K562 (cell line): ENCODE results near the gene MDFIC. TPM values are rescaled to one million over a fixed set of nuclear protein-coding genes. Genes with fewer than 3 reads are reported as not detected.

Experiments
- ATAC-seq: fragments of 200-7000 bp; cut with Tn5 transposase; 3 replicates; pipeline ENCODE4 v1.9.1; 2020; ENCODE audit warnings: moderate library complexity
- BruUV-seq: library from RNA; stranded (reverse); fragments of 400-500 nt; replicated peaks from 2 replicates; lab custom pipeline; 2021; lab: Mats Ljungman, UMichigan
- CTCF ChIA-PET: fragments of 300-600 bp; formaldehyde crosslinking; extraction: SDS; loops from one replicate; lab custom pipeline; 2021; ENCODE audit warnings: low intra/inter-chr PET ratio; lab: Yijun Ruan, JAX
- POLR2A ChIA-PET: fragments of 300-600, 350-650 bp; sonication (Branson Sonifier 250); formaldehyde crosslinking; extraction: SDS; loops from one replicate; lab custom pipeline; 2021; ENCODE audit warnings: antibody characterized with exemption, inconsistent platforms; lab: Yijun Ruan, JAX
- DNase-seq, 4 experiments: peaks; one replicate each; pipeline versions ENCODE4 v3.0.0 to v3.0.0-alpha.2; 2011 to 2018; ENCODE audit warnings: low spot score in 3 of 4, mixed read lengths in 3 of 4; ENCODE audit errors: extremely low read depth in 1 of 4
- FAIRE-seq: peaks from 2 replicates; lab custom pipeline; 2011; peaks lifted over from hg19 to GRCh38; lab: Jason Lieb, UNC
- H2AFZ ChIP-seq: 2 replicates; pipeline ENCODE4 v1.6.0; 2011; ENCODE audit warnings: low read depth, low read length, control low read depth, inconsistent platforms
- H3K27ac ChIP-seq: fragments of 200-600 bp; 3 replicates; pipeline ENCODE4 v1.8.0; 2011; ENCODE audit warnings: low read depth, mild to moderate bottlenecking, control low read depth, inconsistent platforms, low read length, moderate library complexity, mixed read lengths; ENCODE audit errors: extremely low read depth
- H3K27me3 ChIP-seq, 2 experiments: fragments of 300-600 bp in 1 of 2; 2 replicates in 1 of 2; 3 replicates in 1 of 2; pipeline versions ENCODE4 v1.6.0 to v1.8.0; 2011; ENCODE audit warnings: inconsistent platforms in 2 of 2, low read length in 2 of 2, mild to moderate bottlenecking in 1 of 2, mixed read lengths in 1 of 2, moderate library complexity in 1 of 2; ENCODE audit not compliant: control insufficient read depth in 2 of 2, insufficient read depth in 2 of 2
- H3K36me3 ChIP-seq: fragments of 300-600 bp; 3 replicates; pipeline ENCODE4 v1.8.0; 2011; ENCODE audit warnings: mild to moderate bottlenecking, low read length, inconsistent platforms; ENCODE audit not compliant: control insufficient read depth, insufficient read depth
- H3K4me1 ChIP-seq, 2 experiments: fragments of 200-600 bp in 1 of 2; replicated peaks in 1 of 2; 2 replicates in 1 of 2; 3 replicates in 1 of 2; pipeline versions ENCODE4 v1.5.1 to v1.8.0; 2011; ENCODE audit warnings: inconsistent platforms in 2 of 2, low read length in 2 of 2, mild to moderate bottlenecking in 1 of 2, mixed read lengths in 1 of 2, moderate library complexity in 1 of 2; ENCODE audit not compliant: control insufficient read depth in 2 of 2, insufficient read depth in 2 of 2
- H3K4me2 ChIP-seq: 2 replicates; pipeline ENCODE4 v1.6.1; 2011; ENCODE audit warnings: low read length, control low read depth, inconsistent platforms, mixed read lengths; ENCODE audit not compliant: insufficient read depth
- H3K4me3 ChIP-seq: fragments of 200-600 bp; sonication (generic), shearing (Covaris generic); 2 replicates; pipeline ENCODE4 v1.5.1; 2016; ENCODE audit warnings: control low read depth, inconsistent platforms
- H3K79me2 ChIP-seq: fragments of 200-600 bp; 3 replicates; pipeline ENCODE4 v1.8.0; 2011; ENCODE audit warnings: low read length, inconsistent platforms; ENCODE audit not compliant: control insufficient read depth, insufficient read depth
- H3K9ac ChIP-seq, 2 experiments: 2 replicates each; pipeline versions ENCODE4 v1.6.0 to v1.6.1; 2011; ENCODE audit warnings: low read depth in 2 of 2, low read length in 2 of 2, control low read depth in 1 of 2, inconsistent platforms in 1 of 2, mild to moderate bottlenecking in 1 of 2, mixed read lengths in 1 of 2; ENCODE audit not compliant: insufficient read depth in 1 of 2
- H3K9me1 ChIP-seq: one replicate; pipeline ENCODE4 v1.6.0; 2011; ENCODE audit warnings: inconsistent platforms, mild to moderate bottlenecking, low read length, moderate library complexity; ENCODE audit not compliant: control insufficient read depth, insufficient read depth
- H3K9me3 ChIP-seq: replicated peaks from 2 replicates; pipeline ENCODE4 v1.5.1; 2011; ENCODE audit warnings: low read depth, low read length, inconsistent platforms; ENCODE audit not compliant: control insufficient read depth, insufficient read depth
- H4K20me1 ChIP-seq: replicated peaks from 2 replicates; pipeline ENCODE4 v1.6.1; 2011; ENCODE audit warnings: low read length, inconsistent platforms, mixed read lengths; ENCODE audit not compliant: control insufficient read depth, insufficient read depth
- ADNP ChIP-seq: fragments of 200-800 bp; sonication (Bioruptor generic); IDR thresholded peaks from 2 replicates; pipeline ENCODE4 v1.6.1; 2016; ENCODE audit warnings: missing genetic modification characterization, missing compliant biosample characterization
- ARID2 ChIP-seq: fragments of 450-650 bp; IDR thresholded peaks from 2 replicates; pipeline ENCODE4 v1.6.1; 2017; ENCODE audit warnings: antibody characterized with exemption, mild to moderate bottlenecking
- CBX1 ChIP-seq: sonication (generic); IDR thresholded peaks from 2 replicates; pipeline ENCODE4 v1.6.1; 2016; ENCODE audit warnings: antibody characterized with exemption, low read depth, mild to moderate bottlenecking
- CREBBP ChIP-seq: IDR thresholded peaks from one replicate; pipeline ENCODE4 v1.6.1; 2012; ENCODE audit warnings: low read depth, mild to moderate bottlenecking, control low read depth, inconsistent platforms, low read length
- E2F4 ChIP-seq: sonication (generic); formaldehyde crosslinking; IDR thresholded peaks from 2 replicates; pipeline ENCODE4 v1.8.0; 2022; ENCODE audit warnings: mild to moderate bottlenecking, low read depth, missing genetic modification reagents
- KLF1 ChIP-seq: fragments of 450-650 bp; IDR thresholded peaks from 2 replicates; pipeline ENCODE4 v1.6.1; 2016; ENCODE audit warnings: missing genetic modification characterization, missing compliant biosample characterization
- MBD1 ChIP-seq: fragments of 250-450 bp; sonication (Bioruptor Pico); IDR thresholded peaks from 2 replicates; pipeline ENCODE4 v1.8.0; 2022; ENCODE audit warnings: inconsistent platforms
- MCM2 ChIP-seq: fragments of 450-650 bp; IDR thresholded peaks from 2 replicates; pipeline ENCODE4 v1.6.1; 2017; ENCODE audit warnings: low read depth, mild to moderate bottlenecking
- PHF21A ChIP-seq: fragments of 450-650 bp; IDR thresholded peaks from 2 replicates; pipeline ENCODE4 v1.6.1; 2017; ENCODE audit warnings: low read depth, borderline replicate concordance
- RFX1 ChIP-seq: fragments of 450-650 bp; IDR thresholded peaks from 2 replicates; pipeline ENCODE4 v1.6.1; 2016; ENCODE audit warnings: mild to moderate bottlenecking, moderate library complexity
- SRSF3 ChIP-seq: fragments of 200-400 bp; formaldehyde crosslinking; IDR thresholded peaks from 2 replicates; pipeline ENCODE4 v1.6.1; 2016; ENCODE audit warnings: mild to moderate bottlenecking, low read length, moderate library complexity; ENCODE audit not compliant: insufficient read depth
- ZKSCAN3 ChIP-seq: fragments of 250-450 bp; sonication (Bioruptor Pico); IDR thresholded peaks from 2 replicates; pipeline ENCODE4 v1.4.0; 2020
- ZNF121 ChIP-seq: sonication (generic); formaldehyde crosslinking; conservative IDR thresholded peaks from 2 replicates; pipeline ENCODE4 v1.8.0; 2022; ENCODE audit warnings: missing genetic modification reagents
- ZNF134 ChIP-seq: fragments of 250-450 bp; sonication (Bioruptor Pico); conservative IDR thresholded peaks from 2 replicates; pipeline ENCODE4 v1.4.0; 2020
- WGBS: fragments of 100-300 bp; shearing (Covaris generic); methylation state at CpG from one replicate; pipeline ENCODE4 v1.1.6; 2016; ENCODE audit warnings: low coverage, mixed read lengths; ENCODE audit not compliant: insufficient coverage; ENCODE audit errors: missing lambda C conversion rate; 5-methylcytosine and 5-hydroxymethylcytosine counted together
- in situ Hi-C: fragments of 300-500 bp; cut with MboI; formaldehyde crosslinking; loops from 4 replicates; pipeline ENCODE4 v1.15.0; 2018; ENCODE audit warnings: inconsistent platforms, mixed read lengths
- intact Hi-C: fragments of 100-400 bp; cut with micrococcal nuclease; formaldehyde crosslinking; loops from 2 replicates; pipeline ENCODE4 v1.14.2; 2022
- polyA plus RNA-seq, 8 experiments: library from polyadenylated mRNA; depleted of rRNA in 4 of 8; stranded (reverse) in 5 of 8; unstranded in 3 of 8; fragments of >200 nt; fragmentation: Nextera tagmentation in 2 of 8; fragmentation: Illumina TruSeq in 1 of 8; extraction: Ambion mirVana in 2 of 8; extraction: Trizol in 1 of 8; gene quantifications; 2 replicates each; pipeline versions ENCODE4 v1.2.1 to v1.2.3, GENCODE V29; 2011 to 2014; ENCODE audit warnings: inconsistent platforms in 1 of 8, missing spikeins in 1 of 8
- total RNA-seq, 7 experiments: library from RNA; depleted of rRNA in 6 of 7; stranded (reverse); fragments of >200 nt in 6 of 7; fragmentation: Illumina TruSeq in 2 of 7; extraction: Trizol in 2 of 7; gene quantifications; 2 replicates each; pipeline versions ENCODE4 v1.2.1 to v1.2.3, GENCODE V29; 2011 to 2021; ENCODE audit warnings: low replicate concordance in 1 of 7

The MDFIC gene
- total and polyA plus RNA-seq, 9 of the 15 experiments (the other 6 are each of a cell fraction or from before 2014, with no cell fraction given): 0.13 to 0.24 TPM; not detected in 7

GRCh38 chr7:114962441-114962840 is 40.5 kb downstream of the MDFIC start:
- no peak for FAIRE-seq
- H3K9me1 ChIP-seq: no peaks in the 10 kb centered on the region
- no peaks in the 10 kb centered on the region for H3K4me1 ChIP-seq
- H3K27ac ChIP-seq: no peak overlapping the region
- POLR2A ChIA-PET: no interaction called here
- H2AFZ ChIP-seq: no peak overlapping the region
- in situ Hi-C loops: no loop called here
- DNase-seq: no peak
- 3% methylated on average over 3 of the region's 3 CpGs for WGBS
- H3K4me3 ChIP-seq: no peak overlapping the region
- BruUV-seq: no TSS peak
- no peak for ATAC-seq
- H3K9me3 ChIP-seq: no peaks in the 10 kb centered on the region
- no peaks in the 10 kb centered on the region for H3K79me2 ChIP-seq
- H4K20me1 ChIP-seq: no peaks in the 10 kb centered on the region
- no peak for TF ChIP-seq MCM2
- TF ChIP-seq, all 486 proteins: peak for 0
- Histone ChIP-seq H3K9ac (no peak overlapping the region), H3K36me3 (no peaks in the 10 kb centered on the region), H3K27me3 (no peaks in the 10 kb centered on the region), H3K4me2 (no peak overlapping the region)
- CTCF ChIA-PET: no interaction called here
- intact Hi-C loops: no loop called here

DNA sequence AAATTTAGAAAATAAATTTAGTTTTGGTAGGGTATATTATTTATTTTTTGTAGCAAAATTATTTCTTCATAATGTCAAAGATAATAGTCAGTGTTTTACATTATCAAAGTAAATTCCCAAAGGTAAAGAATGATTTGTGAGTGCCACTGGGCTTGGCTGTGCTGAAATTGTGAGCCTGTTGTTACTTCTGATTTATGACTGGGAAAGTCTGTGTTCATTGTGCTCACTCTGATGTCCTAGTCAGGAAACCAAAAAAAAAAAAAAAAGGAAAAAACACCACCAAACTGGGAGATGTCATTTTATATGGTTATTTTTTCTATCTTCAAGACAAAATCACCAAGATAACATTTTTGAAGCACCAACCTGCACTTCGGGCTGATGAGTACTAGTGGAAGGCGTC is 44.3 kb downstream of the MDFIC start:
- H3K4me3 ChIP-seq: no peak overlapping the region
- no peak for TF ChIP-seq ARID2
- TF ChIP-seq E2F4: no peak
- no peak for TF ChIP-seq PHF21A
- TF ChIP-seq ZNF121 (CRISPR knock-in tag): no peak
- TF ChIP-seq MBD1 (CRISPR knock-in tag): no peak
- TF ChIP-seq CBX1: no peak
- TF ChIP-seq KLF1 (tag): no peak
- no peak for TF ChIP-seq RFX1
- TF ChIP-seq ZKSCAN3 (CRISPR knock-in tag): no peak
- TF ChIP-seq ADNP (tag): no peak
- no peak for TF ChIP-seq ZNF134 (CRISPR knock-in tag)
- no peak for TF ChIP-seq CREBBP
- no peak for TF ChIP-seq SRSF3

More for the DNA sequence above, 44.3 kb downstream of the MDFIC start:
- Histone ChIP-seq H3K9me1 (no peaks in the 10 kb centered on the region), H3K27ac (no peak overlapping the region), H2AFZ (no peak overlapping the region), H3K4me1 (no peaks in the 10 kb centered on the region), H3K9ac (no peak overlapping the region), H3K4me2 (no peak overlapping the region), H3K9me3 (no peaks in the 10 kb centered on the region), H3K36me3 (no peaks in the 10 kb centered on the region), H3K27me3 (no peaks in the 10 kb centered on the region), H3K79me2 (no peaks in the 10 kb centered on the region), H4K20me1 (no peaks in the 10 kb centered on the region)
- BruUV-seq: no TSS peak
- ChIA-PET POLR2A (no interaction called here), CTCF (no interaction called here)
- ATAC-seq (no peak), DNase-seq (no peak), FAIRE-seq (no peak)
- intact Hi-C loops (no loop called here), in situ Hi-C loops (no loop called here)
- WGBS: 0% methylated on average over 2 of the region's 2 CpGs
